ENCODE results near the gene BCL2L1.
"Not testable (repeated sequence)": the region's sequence is repeated elsewhere in the genome, so short reads cannot be mapped to it uniquely, and the experiment has no call there.

Gene BCL2L1

DNA sequence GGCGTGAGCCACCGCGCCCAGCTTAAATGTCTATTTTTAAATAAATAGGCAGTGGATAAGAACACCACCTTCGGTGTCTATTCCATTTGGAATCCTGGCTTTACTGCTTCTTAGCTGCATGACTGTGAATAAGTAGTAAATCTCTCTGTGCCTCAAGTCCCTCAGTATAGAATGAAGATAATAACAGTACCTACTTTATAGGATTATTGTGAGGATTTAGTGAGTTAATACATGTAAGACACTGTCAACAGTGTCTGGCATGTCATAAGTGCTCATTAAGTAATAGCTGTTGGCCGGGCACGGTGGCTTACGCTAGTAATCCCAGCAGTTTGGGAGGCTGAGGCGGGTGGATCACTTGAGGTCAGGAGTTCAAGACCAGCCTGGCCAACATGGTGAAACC is 26.6 kb upstream of the BCL2L1 start:
- DNase-seq (ENCODE audit: insufficient read length) (no peak), FAIRE-seq (no peak)
- no peak for TF ChIP-seq POLR2A (IDR thresholded peaks at IDR 0.05; ENCODE audit: low read depth, low read length)

DNA sequence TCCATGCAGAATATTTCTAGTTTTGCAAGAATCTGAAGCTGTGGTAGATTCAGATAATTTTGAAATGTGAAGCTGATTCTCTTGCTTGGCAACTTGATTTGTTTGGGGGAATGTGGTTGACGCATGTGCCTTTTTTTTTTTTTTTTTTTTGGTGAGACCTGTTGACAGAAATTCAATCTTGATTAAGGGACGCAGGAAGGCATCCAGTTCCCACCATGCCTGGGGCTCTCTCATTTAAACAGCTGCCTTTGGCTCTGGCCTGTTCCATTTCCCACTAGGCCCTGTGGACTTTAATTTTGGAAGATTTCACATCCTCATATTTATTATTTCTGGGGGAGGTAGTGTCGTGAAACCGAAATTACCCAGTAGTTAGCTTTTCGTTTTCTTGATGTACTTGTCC is 25.0 kb upstream of the BCL2L1 start:
- no peak for FAIRE-seq
- TF ChIP-seq POLR2A (IDR thresholded peaks at IDR 0.05; ENCODE audit: low read depth, low read length) (no peak), TAF1 (IDR thresholded peaks at IDR 0.05; ENCODE audit: borderline replicate concordance, low read depth, low read length) (no peak), POLR2AphosphoS5 (IDR thresholded peaks at IDR 0.05; ENCODE audit: low read depth, low read length) (no peak)
- no peak for DNase-seq (ENCODE audit: insufficient read length)

DNA sequence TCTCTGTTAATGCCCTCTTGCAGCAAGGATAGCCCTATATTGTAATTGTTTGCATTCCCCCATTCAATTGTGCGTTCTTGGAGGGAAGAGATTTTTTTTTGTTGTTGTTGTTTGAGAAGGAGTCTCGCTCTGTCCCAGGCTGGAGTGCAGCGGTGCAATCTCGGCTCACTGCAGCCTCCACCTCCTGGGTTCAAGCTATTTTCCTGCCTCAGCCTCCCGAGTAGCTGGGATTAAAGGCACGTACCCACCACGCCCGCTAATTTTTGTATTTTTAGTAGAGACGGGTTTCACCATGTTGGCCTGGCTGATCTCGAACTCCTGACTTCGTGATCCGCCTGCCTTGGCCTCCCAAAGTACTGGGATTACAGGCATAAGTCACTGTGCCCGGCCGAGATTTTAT is 24.4 kb upstream of the BCL2L1 start:
- FAIRE-seq; DNase-seq (ENCODE audit: insufficient read length): not testable (repeated sequence)

DNA sequence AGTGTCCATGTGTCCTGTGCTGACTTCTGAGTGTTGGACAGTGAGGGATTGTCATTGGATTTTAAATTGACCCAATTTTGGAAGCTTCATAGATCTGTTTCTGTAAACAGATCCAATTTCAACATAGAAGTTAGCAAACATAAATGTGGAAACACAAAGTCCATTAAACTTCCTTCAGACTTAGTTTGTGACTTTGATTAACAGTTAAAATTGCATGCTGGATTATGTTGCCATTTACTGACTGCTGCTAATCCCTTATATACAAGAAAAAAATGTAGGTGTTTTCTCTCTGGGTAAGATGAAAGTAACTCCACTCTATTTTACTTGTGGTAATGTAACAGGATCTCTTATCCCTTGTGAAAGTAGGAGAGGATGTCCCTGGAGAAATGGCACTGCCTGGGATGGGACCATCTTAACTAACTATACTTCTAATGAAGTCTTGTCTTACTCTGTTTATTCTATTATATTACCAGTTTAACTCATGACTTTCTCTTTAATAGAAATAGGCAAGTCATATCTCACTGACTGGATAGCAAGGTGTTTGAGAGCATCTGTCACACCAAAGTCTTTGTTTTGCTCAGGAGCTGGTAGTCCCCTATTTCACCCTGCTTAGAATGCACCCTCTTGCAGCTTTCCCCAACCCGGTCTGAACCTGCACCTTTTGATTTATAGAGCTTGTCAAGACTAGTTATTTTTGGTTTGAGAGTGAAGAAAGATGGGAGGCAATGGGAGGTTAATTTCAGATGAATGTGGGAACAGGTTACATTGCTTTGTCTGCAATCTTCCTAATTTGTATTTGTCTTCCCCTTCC is 23.6 kb upstream of the BCL2L1 start:
- TF ChIP-seq POLR2AphosphoS5 (IDR thresholded peaks at IDR 0.05; ENCODE audit: low read depth, low read length) (no peak), TAF1 (IDR thresholded peaks at IDR 0.05; ENCODE audit: borderline replicate concordance, low read depth, low read length) (no peak), POLR2A (IDR thresholded peaks at IDR 0.05; ENCODE audit: low read depth, low read length) (no peak)
- DNase-seq (ENCODE audit: insufficient read length) (no peak), FAIRE-seq (no peak)

DNA sequence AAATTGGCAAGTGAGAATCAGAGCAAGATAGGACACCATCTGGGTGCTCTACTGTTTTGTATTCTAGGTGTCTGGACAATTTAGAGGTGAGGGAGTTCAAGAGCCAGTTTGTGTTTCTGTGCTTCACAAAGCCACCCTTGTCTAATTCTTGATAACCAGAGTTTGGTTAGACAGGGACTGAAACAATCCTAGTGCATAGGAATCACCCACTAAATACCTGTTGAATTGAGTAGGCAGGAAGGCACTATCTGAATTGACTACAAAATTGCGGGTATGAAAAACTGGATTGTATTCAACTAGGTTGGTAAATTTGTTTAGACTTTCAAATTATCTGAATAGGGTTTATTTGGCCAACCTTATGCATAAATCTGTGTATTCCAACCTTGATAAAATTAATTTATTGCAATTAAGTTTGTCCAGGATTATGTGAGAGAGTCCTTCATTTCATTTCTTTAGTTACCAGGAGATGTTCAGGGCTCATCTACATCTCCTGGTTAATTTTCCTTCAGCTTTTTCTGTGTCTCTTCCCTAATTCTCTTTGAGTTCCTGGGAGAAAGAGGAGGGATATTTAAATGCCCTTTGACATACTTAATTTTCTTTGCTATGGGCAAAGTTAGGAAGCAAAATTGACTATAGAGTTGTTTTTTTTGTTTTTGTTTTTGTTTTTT is 18.1 kb upstream of the BCL2L1 start:
- no peak for TF ChIP-seq POLR2AphosphoS5 (IDR thresholded peaks at IDR 0.05; ENCODE audit: low read depth, low read length)
- TF ChIP-seq POLR2A (IDR thresholded peaks at IDR 0.05; ENCODE audit: low read depth, low read length) = no peak
- TF ChIP-seq TAF1 (IDR thresholded peaks at IDR 0.05; ENCODE audit: borderline replicate concordance, low read depth, low read length) = no peak
- FAIRE-seq (no peak), DNase-seq (ENCODE audit: insufficient read length) (no peak)

DNA sequence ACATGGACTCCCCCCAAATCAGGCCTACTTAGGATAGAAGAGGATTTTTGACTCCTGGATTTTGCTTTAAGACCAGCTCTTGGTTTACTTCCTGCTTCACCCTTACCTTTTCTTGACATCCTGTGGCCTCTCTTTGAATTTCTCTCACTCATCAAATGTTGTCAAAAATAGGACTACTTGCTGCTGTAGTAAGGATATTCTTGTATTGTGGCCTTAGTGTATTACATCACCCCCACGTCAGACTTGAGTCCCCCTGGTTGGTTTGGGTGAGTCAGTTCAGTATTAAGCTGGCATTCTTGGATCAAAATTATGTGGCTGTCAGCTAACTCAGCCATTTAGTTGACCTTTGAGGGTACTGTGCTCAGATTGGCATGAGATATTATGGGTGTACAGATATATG is 17.5 kb upstream of the BCL2L1 start:
- FAIRE-seq (no peak), DNase-seq (ENCODE audit: insufficient read length) (no peak)
- TF ChIP-seq TAF1 (IDR thresholded peaks at IDR 0.05; ENCODE audit: borderline replicate concordance, low read depth, low read length) = no peak
- TF ChIP-seq POLR2AphosphoS5 (IDR thresholded peaks at IDR 0.05; ENCODE audit: low read depth, low read length) = no peak
- no peak for TF ChIP-seq POLR2A (IDR thresholded peaks at IDR 0.05; ENCODE audit: low read depth, low read length)

DNA sequence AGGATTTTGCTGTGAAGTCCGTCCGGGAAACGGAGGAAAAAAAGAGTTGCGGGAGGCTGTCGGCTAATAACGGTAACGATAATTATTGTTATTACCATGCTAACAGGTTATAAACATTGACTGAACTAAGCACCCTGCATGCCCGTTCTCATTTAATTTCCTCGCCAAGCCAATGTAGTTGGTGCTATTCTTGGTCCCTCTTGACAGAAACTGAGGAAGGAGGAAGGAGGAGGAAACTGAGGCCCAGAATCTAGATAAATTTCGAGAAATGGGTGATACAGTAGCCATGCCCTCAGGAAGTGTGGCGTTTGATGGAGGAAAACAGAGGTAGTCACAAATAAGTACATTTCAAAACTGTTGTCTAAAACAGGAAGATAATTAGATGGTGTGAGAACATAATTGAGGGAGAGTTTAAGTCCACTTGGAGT is 16.9 kb upstream of the BCL2L1 start:
- no peak for FAIRE-seq
- TF ChIP-seq POLR2A (IDR thresholded peaks at IDR 0.05; ENCODE audit: low read depth, low read length) (no peak), POLR2AphosphoS5 (IDR thresholded peaks at IDR 0.05; ENCODE audit: low read depth, low read length) (no peak), TAF1 (IDR thresholded peaks at IDR 0.05; ENCODE audit: borderline replicate concordance, low read depth, low read length) (no peak)
- no peak for DNase-seq (ENCODE audit: insufficient read length)

DNA sequence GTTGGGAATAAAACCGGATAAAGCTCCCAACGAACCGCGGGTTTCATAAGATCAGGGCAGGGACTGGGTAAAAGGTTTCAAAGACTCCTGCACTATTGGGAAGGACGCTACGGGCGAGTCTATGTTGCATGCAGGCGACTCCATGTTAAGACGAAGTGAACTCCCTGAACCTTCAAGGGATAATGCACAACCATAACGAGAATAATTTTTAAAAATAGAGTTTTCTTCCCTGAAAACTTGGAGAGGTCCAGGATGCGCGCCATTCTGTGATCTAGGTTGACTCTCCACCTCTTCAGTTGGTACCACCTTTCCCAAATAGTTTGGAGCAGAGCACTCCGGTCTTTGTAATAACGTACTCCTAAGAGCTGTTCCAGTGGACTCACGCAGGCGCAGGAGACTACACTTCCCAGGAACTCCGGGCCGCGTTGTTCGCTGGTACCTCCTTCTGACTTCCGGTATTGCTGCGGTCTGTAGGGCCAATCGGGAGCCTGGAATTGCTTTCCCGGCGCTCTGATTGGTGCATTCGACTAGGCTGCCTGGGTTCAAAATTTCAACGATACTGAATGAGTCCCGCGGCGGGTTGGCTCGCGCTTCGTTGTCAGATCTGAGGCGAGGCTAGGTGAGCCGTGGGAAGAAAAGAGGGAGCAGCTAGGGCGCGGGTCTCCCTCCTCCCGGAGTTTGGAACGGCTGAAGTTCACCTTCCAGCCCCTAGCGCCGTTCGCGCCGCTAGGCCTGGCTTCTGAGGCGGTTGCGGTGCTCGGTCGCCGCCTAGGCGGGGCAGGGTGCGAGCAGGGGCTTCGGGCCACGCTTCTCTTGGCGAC is 16.3 kb upstream of the BCL2L1 start, which contains the start of gene TPX2:
TSS of gene TPX2 (plus strand) at position 562 of the 821 bp plus-strand sequence. CDS start 18,187 bp downstream, outside the sequence.
- DNase-seq (ENCODE audit: insufficient read length) (peak; percentile 92), FAIRE-seq (peak; percentile 84)
- TF ChIP-seq POLR2AphosphoS5 (IDR thresholded peaks at IDR 0.05; ENCODE audit: low read depth, low read length) (peak; percentile 52), POLR2A (IDR thresholded peaks at IDR 0.05; ENCODE audit: low read depth, low read length) (peak; percentile 69; the same call in 1 of the 2 replicates), TAF1 (IDR thresholded peaks at IDR 0.05; ENCODE audit: borderline replicate concordance, low read depth, low read length) (peak; percentile 22; the same call in 1 of the 2 replicates)

DNA sequence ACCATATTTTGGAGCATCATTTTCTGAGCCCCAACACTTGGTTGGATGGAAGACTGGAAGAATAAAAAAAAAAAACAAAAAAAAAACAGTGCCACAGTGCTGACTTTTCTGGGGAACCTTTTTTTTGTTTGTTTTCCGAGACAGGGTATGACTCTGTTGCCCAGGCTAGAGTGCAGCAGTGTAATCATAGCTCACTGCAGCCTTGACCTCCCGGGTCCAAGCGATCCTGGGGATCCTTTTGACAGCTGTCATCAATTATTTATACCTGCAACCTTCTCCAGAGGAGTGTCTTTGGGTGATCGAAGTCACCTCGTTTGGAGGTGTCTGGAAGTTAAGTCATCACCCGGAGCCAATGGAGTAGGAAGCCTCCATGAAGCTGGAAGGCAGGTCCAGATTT is 8.7 kb upstream of the BCL2L1 start:
- FAIRE-seq (no peak), DNase-seq (ENCODE audit: insufficient read length) (no peak)
- no peak for TF ChIP-seq POLR2A (IDR thresholded peaks at IDR 0.05; ENCODE audit: low read depth, low read length)
- TF ChIP-seq TAF1 (IDR thresholded peaks at IDR 0.05; ENCODE audit: borderline replicate concordance, low read depth, low read length) = no peak
- no peak for TF ChIP-seq POLR2AphosphoS5 (IDR thresholded peaks at IDR 0.05; ENCODE audit: low read depth, low read length)

DNA sequence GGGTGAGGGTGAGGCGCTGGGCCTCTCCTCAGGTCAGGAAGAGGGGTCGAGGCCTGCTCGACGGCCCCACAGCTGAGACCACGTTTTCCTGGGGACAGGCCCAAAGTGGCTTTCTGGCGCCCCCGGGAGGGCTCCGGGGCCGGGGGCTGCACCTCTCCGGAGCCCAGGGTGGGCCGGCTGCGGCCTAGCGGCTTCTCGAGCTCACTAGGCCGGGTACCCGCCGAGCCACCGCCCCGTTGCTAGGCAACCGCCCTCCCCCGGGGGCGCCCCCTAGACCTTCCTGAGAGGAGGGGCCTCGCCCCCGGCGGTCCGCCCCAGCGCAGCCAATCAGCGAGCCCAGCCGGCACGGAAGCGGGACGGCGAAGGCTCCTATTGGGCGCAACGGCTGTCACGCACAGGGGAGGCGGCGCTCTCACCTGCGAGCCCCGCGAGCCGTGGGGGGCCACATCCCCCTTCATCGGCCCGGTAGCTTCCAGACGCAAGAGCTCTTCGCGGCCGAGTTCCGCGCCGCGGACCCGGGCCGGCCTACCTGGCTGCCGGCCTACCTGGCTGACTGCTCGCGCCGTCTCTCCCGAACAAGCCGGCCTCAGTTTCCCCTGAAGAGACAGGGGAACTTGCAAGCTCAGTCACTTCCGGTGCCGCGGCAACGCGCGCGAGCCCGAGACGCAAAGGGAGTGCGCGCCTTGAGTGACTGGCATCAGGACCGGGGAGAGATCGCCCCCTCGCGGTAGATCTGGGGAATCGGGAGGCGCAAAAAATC is 831 bp upstream of the BCL2L1 start:
- DNase-seq (ENCODE audit: insufficient read length) (peak; percentile 99), FAIRE-seq (peak; percentile 81)
- TF ChIP-seq POLR2A (IDR thresholded peaks at IDR 0.05; ENCODE audit: low read depth, low read length) (peak; percentile 73; the same call in 1 of the 2 replicates), TAF1 (IDR thresholded peaks at IDR 0.05; ENCODE audit: borderline replicate concordance, low read depth, low read length) (peak; percentile 63; the same call in 1 of the 2 replicates), POLR2AphosphoS5 (IDR thresholded peaks at IDR 0.05; ENCODE audit: low read depth, low read length) (peak; percentile 30)

DNA sequence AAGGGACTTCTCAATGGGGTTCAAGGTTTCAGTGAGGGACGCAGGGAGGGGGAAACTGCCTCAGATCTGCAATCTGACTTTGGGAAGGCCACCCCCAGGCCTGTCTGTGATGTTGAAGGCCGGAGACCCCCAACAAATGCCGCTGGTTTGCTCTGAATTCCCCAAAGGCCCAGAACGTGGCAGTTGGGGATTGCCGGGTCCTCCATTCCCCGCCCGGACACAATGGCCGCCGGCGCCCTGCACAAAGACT is 326 bp upstream of the BCL2L1 start:
- DNase-seq (ENCODE audit: insufficient read length) (no peak), FAIRE-seq (no peak)
- TF ChIP-seq POLR2A (IDR thresholded peaks at IDR 0.05; ENCODE audit: low read depth, low read length) (peak; percentile 10; the same call in 1 of the 2 replicates), POLR2AphosphoS5 (IDR thresholded peaks at IDR 0.05; ENCODE audit: low read depth, low read length) (no peak; the same call in 1 of the 2 replicates)

Measured in GM12892 (cell line).